VCaP (cell line): Measurements from ENCODE around the gene ATG4D.
"Not testable (repeated sequence)": the region's sequence is repeated elsewhere in the genome, so short reads cannot be mapped to it uniquely, and the experiment has no call there.

ENCODE experiments used
- H3K27ac ChIP-seq: fragments of 450-650 bp; 2 replicates; pipeline ENCODE4 v1.5.1; 2017
- CTCF ChIP-seq: fragments of 450-650 bp; conservative IDR thresholded peaks from 2 replicates; pipeline ENCODE4 v1.5.1; 2017; ENCODE audit warnings: mild to moderate bottlenecking, moderate library complexity

Gene ATG4D

DNA sequence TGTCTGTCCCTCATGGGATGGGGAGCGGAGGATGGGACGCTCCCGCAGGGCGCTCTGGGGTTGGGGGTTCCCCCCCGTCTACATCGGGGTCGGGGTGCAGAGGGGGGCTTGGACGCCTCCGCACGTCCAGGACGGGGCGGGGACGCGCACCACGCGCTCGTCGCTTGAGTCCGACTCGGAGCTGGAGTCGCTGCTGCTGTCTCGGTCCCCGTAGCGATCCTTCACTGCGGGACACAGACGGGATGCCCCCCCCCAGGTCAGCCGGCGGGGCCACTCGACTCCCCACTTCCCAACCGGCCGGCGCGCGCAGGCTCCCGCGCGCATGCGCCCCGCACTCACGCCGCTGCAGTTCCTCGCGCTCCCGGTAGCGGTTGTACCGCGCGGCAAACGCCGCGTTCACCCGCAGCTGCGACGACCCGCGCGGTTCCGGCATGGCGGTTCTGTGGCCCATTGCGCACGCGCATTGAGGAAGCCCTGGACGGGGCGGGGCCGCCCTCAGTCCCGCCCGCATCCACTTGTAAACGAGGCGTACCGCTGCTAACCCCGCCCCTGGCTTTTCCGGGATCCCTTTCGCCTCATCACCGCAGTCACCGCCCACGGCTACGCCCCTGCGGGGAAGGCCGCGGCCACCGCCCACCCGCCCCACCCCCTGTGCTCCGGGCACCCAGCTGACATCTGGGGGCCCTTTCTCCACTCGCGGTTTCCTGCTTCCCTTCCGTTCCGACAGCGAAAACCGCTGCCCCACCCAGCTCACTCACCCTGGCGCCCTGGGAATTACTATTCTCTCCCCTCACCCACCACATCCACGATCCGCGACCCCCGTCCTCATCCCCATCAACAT lies 22.1 kb downstream of the ATG4D start, which contains the start of gene KRI1:
Gene KRI1 (minus strand): TSS at position 444 of the 841 bp plus-strand sequence. CDS start 11 bp downstream, at position 433.
- 0 out of 2 replicates have a peak, but pooled peaks have one; percentile 16 for TF ChIP-seq CTCF
- H3K27ac ChIP-seq, result peak within 1 kb of the TSS; percentile 81

- no peak for TF ChIP-seq CTCF
- no peak overlapping the region for H3K27ac ChIP-seq
Observed at GRCh38 chr19:10566408-10566657, 22.6 kb downstream of the ATG4D start.

GRCh38 chr19:10566658-10567410 lies 23.1 kb downstream of the ATG4D start:
- H3K27ac ChIP-seq, result no peak overlapping the region
- TF ChIP-seq CTCF, result no peak

DNA sequence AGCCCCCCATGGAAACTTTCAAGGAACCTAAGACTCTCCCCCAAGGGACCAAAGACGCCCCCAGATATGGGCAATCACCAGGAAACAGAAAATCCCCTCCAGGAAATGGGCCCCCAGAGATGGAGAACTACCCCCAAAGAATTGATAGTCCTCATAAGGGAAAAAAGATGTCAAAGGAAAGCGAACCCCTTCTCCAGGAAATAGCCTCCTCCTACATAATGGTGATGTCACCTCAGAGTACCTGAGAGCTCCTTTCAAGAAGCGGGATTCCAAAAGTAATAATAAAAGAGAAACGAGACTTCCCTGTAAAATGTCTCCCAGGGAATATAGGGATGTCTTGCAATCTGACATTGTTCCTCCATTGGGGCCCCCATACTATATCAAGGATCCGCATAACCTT lies 24.0 kb downstream of the ATG4D start:
- peak overlapping the region; percentile 51 for H3K27ac ChIP-seq
- TF ChIP-seq CTCF, result no peak

DNA sequence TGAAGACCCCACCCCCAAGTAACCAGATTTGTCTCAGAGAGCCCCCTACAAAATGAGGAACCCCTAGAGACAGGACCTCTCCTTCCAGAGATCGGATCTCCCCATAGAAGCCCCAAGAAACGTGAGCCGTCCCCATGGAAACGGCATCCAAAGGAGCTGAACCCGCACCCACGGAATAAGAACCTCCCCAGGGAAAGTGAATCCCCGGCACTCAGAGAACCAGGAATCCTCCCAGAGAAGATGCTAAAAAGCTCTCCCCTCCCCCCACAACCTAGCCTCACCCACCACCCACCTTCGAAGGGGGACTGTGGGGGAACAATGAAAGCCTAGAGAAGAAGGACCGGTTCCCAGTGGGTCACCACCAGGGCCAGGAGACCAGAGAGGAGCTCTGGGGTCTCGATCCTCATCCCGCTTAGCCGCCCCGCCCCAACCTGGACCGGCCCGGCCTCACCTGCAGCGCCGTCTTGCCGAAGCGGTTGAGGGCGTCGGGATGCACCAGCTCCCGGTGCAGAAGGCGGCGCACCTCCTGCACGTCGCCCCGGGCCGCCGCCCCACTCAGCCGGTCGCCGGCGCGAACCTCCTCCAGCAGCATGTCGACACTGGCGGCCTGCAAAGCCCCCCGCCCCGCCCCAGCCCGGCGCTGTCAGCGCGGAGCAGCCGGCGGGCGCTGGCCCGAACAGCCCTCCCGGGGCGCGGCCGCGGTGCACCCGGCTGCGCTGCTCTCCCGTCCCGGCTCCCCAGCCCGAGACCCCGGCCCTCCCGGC lies 24.5 kb downstream of the ATG4D start:
- H3K27ac ChIP-seq, result peak overlapping the region; percentile 51
- no peak for TF ChIP-seq CTCF

DNA sequence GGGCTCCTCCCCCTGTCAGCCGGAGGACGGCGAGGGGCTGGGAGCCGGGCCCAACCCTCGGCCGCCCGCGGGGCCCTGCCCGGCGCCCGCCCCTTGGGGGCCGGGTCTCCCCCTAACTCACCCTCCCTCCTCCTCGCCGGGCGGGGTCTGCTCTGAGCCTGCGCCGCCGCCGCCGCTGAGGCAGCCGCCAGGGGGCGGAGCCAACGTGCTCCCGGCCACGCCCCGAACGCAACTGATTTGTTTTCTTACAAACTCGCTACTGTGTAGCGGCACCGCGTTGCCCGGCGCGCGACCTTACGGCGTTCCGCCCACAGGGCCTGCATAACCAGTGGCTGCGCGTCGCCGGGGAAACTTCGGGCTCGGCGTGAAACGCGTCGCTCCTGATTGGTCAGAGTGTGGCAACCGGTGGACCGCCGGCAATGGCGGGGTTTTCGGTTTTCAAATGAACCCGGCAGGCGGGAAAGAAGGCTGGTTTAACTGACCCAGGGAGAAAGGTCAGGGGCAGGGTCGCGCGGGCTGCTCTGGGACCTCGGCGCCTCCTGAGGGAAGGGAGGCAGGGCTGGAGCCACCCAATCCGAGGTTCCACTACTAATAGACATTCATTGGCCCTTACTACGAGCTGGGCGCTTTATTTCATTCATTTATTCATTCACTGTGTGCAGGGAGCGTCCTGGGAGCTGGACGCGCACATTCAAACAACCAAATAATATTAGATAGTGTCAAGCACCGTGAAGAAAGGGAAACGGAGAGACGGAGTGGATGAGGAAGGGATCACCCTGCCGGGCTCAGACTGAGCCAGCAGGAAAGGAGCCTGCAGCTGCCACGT lies 25.3 kb downstream of the ATG4D start, which contains the start of gene CDKN2D:
Gene CDKN2D (minus strand): TSS at position 154 of the 826 bp plus-strand sequence. CDS start 326 bp downstream, outside the sequence.
- H3K27ac ChIP-seq, result peak within 1 kb of the TSS; percentile 51
- TF ChIP-seq CTCF, result no peak

DNA sequence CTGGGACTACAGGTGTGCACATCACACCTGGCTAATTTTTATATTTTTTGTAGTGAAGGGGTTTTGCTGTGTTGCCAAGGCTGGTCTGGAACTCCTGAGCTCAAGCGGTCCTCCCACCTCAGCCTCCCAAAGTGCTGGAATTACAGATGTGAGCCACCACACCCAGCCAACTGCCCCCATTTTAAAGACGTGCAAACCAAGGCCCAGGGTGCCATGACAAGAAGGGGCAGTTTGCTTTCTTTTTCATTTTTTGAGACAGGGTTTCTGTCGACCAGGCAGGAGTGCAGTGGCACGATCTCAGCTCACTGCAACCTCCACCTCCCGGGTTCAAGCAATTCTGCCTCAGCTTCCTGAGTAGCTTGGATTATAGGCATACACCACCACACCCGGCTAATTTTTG lies 30.1 kb downstream of the ATG4D start:
- H3K27ac ChIP-seq, result not testable (repeated sequence)
